LoVo (cell line): ENCODE measurements around the gene SART3.
A peak's percentile ranks its signal among the peaks of the same experiment; 100 is the strongest.

ENCODE experiments used
- DNase-seq: peaks from one replicate; pipeline ENCODE4 v3.0.0-alpha.2; 2016; ENCODE audit warnings: low spot score

Gene SART3

GRCh38 chr12:108560752-108561719 is at the start of gene SART3:
SART3 (minus strand) TSS chr12:108561173; CDS start chr12:108561154, 19 bp downstream.
- DNase-seq, result peak; percentile 94

GRCh38 chr12:108610336-108610815 is 49.4 kb upstream of the SART3 start:
- no peak for DNase-seq

- DNase-seq, result no peak
Measured at GRCh38 chr12:108609537-108610335, 48.8 kb upstream of the SART3 start.

- no peak for DNase-seq
Measured at GRCh38 chr12:108608616-108609015, 47.6 kb upstream of the SART3 start.

GRCh38 chr12:108607981-108608600 is 47.1 kb upstream of the SART3 start:
- DNase-seq, result no peak

GRCh38 chr12:108606492-108606891 is 45.5 kb upstream of the SART3 start:
- DNase-seq, result no peak

GRCh38 chr12:108605690-108606406 is 44.9 kb upstream of the SART3 start:
- no peak for DNase-seq

- DNase-seq, result no peak
Measured at GRCh38 chr12:108605000-108605689, 44.2 kb upstream of the SART3 start.

- DNase-seq, result no peak
Measured at GRCh38 chr12:108604208-108604941, 43.4 kb upstream of the SART3 start.

- no peak for DNase-seq
Measured at GRCh38 chr12:108603743-108604142, 42.8 kb upstream of the SART3 start.

GRCh38 chr12:108602976-108603704 is 42.2 kb upstream of the SART3 start:
- DNase-seq, result no peak

- no peak for DNase-seq
Measured at GRCh38 chr12:108602209-108602705, 41.3 kb upstream of the SART3 start.

GRCh38 chr12:108600702-108601007 is 39.7 kb upstream of the SART3 start:
- DNase-seq, result no peak

- no peak for DNase-seq
Measured at GRCh38 chr12:108599948-108600701, 39.2 kb upstream of the SART3 start.

GRCh38 chr12:108599541-108599940 is 38.6 kb upstream of the SART3 start:
- no peak for DNase-seq

GRCh38 chr12:108598553-108599250 is 37.7 kb upstream of the SART3 start:
- no peak for DNase-seq

- DNase-seq, result no peak
Measured at GRCh38 chr12:108597559-108598471, 36.8 kb upstream of the SART3 start, which contains the start of gene TMEM119. TMEM119 (minus strand) TSS chr12:108598084; CDS start chr12:108592383, 5,701 bp downstream.
